Measurements from ENCODE around the gene SLC25A34.

Gene SLC25A34

GRCh38 chr1:15757575-15758342, 21.7 kb downstream of the SLC25A34 start:
- no peak overlapping the region for H3K4me3 ChIP-seq (ENCODE audit: low read depth, low read length)
- no peak for TF ChIP-seq CTCF (IDR thresholded peaks at IDR 0.05; ENCODE audit: borderline replicate concordance, insufficient read depth, low read depth, low read length)

DNA sequence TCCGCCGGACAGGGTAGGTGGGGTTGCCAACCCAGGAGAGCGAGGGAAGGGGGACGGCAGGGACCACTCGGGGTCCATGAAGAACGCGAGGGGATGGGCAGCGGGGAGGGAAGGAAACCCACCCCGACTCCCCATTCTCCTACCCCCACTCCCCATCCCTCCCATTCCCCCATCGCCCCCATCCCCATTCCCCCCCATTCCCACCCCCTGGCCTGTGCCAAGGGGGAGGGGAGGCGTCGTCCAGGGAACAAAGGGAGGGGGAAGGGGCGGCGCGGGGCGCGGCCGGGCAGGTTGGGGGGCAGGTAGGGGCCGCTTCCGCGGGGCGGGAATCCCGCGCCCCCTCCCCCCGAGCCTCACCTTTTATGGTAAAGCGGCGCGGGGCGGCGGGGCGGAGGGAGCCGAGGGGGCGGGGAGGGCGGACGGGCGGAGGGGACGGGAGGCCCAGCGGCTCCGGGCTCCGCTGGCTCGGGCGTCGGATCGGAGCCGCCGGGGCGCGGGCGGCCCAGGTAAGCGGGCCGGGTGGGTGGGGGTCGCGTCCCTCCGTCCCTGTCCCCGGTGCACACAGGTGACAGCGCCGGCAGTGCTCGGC, 22.4 kb downstream of the SLC25A34 start, which contains the start of gene FBLIM1:
FBLIM1 (plus strand) TSS at position 453 of the 589 bp plus-strand sequence. CDS start 6,189 bp downstream, outside the sequence.
- TF ChIP-seq CTCF (IDR thresholded peaks at IDR 0.05; ENCODE audit: borderline replicate concordance, insufficient read depth, low read depth, low read length) = no peak
- H3K4me3 ChIP-seq (ENCODE audit: low read depth, low read length) = no peak within 1 kb of the TSS

- H3K4me3 ChIP-seq (ENCODE audit: low read depth, low read length) = no peak overlapping the region
- TF ChIP-seq CTCF (IDR thresholded peaks at IDR 0.05; ENCODE audit: borderline replicate concordance, insufficient read depth, low read depth, low read length) = no peak
These were observed 23.0 kb downstream of the SLC25A34 start for GRCh38 chr1:15758953-15759661.

DNA sequence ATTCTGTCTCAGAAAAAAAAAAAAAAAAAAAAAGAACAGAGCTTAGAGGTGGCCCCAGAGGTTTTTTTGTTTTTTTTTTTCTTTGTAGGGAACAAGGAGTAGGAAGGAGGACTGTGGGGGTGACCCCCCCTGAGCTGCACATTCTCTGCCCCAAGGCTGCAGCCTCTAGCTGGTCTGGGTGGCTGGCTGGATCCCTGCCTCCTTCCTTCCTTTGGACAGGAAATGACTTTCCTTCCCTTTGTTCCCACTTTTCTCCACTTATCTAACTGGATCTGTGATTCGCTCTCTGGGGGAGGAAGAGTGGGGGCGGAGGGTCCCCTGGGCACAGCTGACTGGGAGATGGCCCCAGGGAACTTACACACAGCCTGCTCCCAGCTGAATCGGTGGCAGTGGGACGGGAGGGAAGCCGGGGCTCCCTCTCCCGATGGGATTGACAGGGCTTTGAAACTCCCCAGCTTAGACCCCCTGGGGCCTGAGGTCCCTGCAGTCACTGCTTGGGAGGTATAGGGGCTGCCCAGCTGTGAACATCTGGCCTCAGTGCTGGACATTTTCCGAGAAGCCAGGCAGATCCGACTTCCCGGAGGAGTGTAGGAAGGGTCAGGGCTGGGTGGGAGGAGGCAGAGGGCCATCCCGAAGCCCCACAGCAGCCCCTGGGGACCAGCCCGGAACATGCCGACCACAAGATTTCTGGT, 24.6 kb downstream of the SLC25A34 start:
- no peak overlapping the region for H3K4me3 ChIP-seq (ENCODE audit: low read depth, low read length)
- TF ChIP-seq CTCF (IDR thresholded peaks at IDR 0.05; ENCODE audit: borderline replicate concordance, insufficient read depth, low read depth, low read length) = no peak

GRCh38 chr1:15761366-15762128, 25.5 kb downstream of the SLC25A34 start:
- TF ChIP-seq CTCF (IDR thresholded peaks at IDR 0.05; ENCODE audit: borderline replicate concordance, insufficient read depth, low read depth, low read length) = no peak
- H3K4me3 ChIP-seq (ENCODE audit: low read depth, low read length) = no peak overlapping the region

DNA sequence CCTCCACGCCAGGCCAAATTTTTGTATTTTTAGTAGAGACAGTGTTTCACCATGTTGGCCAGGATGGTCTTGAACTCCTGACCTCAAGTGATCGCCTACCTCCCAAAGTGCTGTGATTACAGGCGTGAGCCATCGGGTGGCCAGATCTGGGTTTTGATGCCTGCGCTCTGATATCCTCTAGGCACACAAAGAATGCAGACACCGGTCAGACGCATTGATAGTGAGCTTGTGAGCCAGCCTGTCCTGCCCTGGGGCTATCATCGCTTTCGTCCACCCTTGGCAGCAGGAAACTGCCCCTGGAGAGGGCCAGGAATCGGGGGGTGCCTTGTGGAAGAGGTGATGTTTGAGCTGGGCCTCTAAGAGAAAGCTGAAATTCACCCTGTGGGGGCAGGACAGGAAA, 26.5 kb downstream of the SLC25A34 start:
- H3K4me3 ChIP-seq (ENCODE audit: low read depth, low read length) = no peak overlapping the region
- no peak for TF ChIP-seq CTCF (IDR thresholded peaks at IDR 0.05; ENCODE audit: borderline replicate concordance, insufficient read depth, low read depth, low read length)

Measured in GM12875 (cell line).